AG04450 (cell line): ENCODE measurements around the gene MUC5AC. TPM values are rescaled to one million over a fixed set of nuclear protein-coding genes. Genes with fewer than 3 reads are reported as not detected.
"Not testable (repeated sequence)": the region's sequence is repeated elsewhere in the genome, so short reads cannot be mapped to it uniquely, and the experiment has no call there.

ENCODE experiments used
- CTCF ChIA-PET: fragments of 300-600, 350-600 bp; formaldehyde crosslinking; extraction: SDS; loops from one replicate; lab custom pipeline; 2022; ENCODE audit warnings: antibody characterized with exemption, inconsistent platforms; lab: Charles Lee
- POLR2A ChIA-PET: fragments of 350-600 bp; formaldehyde crosslinking; extraction: SDS; loops from one replicate; lab custom pipeline; 2021; ENCODE audit warnings: antibody characterized with exemption, inconsistent platforms; lab: Yijun Ruan, JAX
- DNase-seq: peaks from one replicate; pipeline ENCODE4 v3.0.0-alpha.2; 2011; ENCODE audit warnings: low read depth, low spot score
- H3K27ac ChIP-seq: one replicate; pipeline ENCODE4 v1.5.1; 2012; ENCODE audit warnings: low read depth, low read length, control low read depth
- H3K27me3 ChIP-seq: one replicate; pipeline ENCODE4 v1.6.0; 2012; ENCODE audit warnings: low read length; ENCODE audit not compliant: control insufficient read depth, insufficient read depth
- H3K4me3 ChIP-seq: 2 replicates; pipeline ENCODE4 v1.5.1; 2011; ENCODE audit warnings: mild to moderate bottlenecking, low read depth, low read length, control low read depth
- H3K9me3 ChIP-seq: 2 replicates; pipeline ENCODE4 v1.5.1; 2012; ENCODE audit warnings: low read length; ENCODE audit not compliant: control insufficient read depth, insufficient read depth
- CTCF ChIP-seq: IDR thresholded peaks from 2 replicates; pipeline ENCODE4 v1.5.1; 2011; ENCODE audit warnings: low read depth, low read length, control low read depth, inconsistent platforms
- polyA plus RNA-seq: library from polyadenylated mRNA; depleted of rRNA; stranded (reverse); fragments of >200 nt; gene quantifications from 2 replicates; pipeline ENCODE4 v1.2.3, GENCODE V29; 2011

MUC5AC gene
- polyA plus RNA-seq, 1 experiment: 0.01 TPM

GRCh38 chr11:1239596-1240205 lies 81.9 kb downstream of the MUC5AC start:
- H3K9me3 ChIP-seq: peaks cover 74% of the 10 kb centered on the region
- no peak overlapping the region for H3K27ac ChIP-seq
- peaks cover 2% of the 10 kb centered on the region for H3K27me3 ChIP-seq
- no peak for DNase-seq
- TF ChIP-seq CTCF: no peak
- ChIA-PET CTCF (no interaction called here), POLR2A (no interaction called here)
- H3K4me3 ChIP-seq: no peak overlapping the region

- H3K9me3 ChIP-seq: peaks cover 73% of the 10 kb centered on the region
- no peak overlapping the region for H3K27ac ChIP-seq
- CTCF ChIA-PET: no interaction called here
- H3K4me3 ChIP-seq: no peak overlapping the region
- no peak for DNase-seq
- peaks cover 2% of the 10 kb centered on the region for H3K27me3 ChIP-seq
- POLR2A ChIA-PET: interaction anchor here (0.7 kb wide), 1 partner anchor 10 kb away, joined by 3 read pairs; no protein-coding TSS in a partner anchor
- TF ChIP-seq CTCF: no peak
These were observed 83.0 kb downstream of the MUC5AC start for GRCh38 chr11:1240771-1241170.

- peaks cover 77% of the 10 kb centered on the region for H3K9me3 ChIP-seq
- H3K4me3 ChIP-seq: no peak overlapping the region
- TF ChIP-seq CTCF: no peak
- CTCF ChIA-PET: no interaction called here
- H3K27ac ChIP-seq: no peak overlapping the region
- DNase-seq: no peak
- H3K27me3 ChIP-seq: no peaks in the 10 kb centered on the region
- POLR2A ChIA-PET: interaction anchor here (0.7 kb wide), 1 partner anchor 11 kb away, joined by 3 read pairs; no protein-coding TSS in a partner anchor
These were observed 84.0 kb downstream of the MUC5AC start for GRCh38 chr11:1241706-1242105.

GRCh38 chr11:1242289-1242688 lies 84.5 kb downstream of the MUC5AC start:
- Histone ChIP-seq H3K4me3 (no peak overlapping the region), H3K9me3 (peaks cover 75% of the 10 kb centered on the region), H3K27ac (no peak overlapping the region), H3K27me3 (no peaks in the 10 kb centered on the region)
- no peak for DNase-seq
- TF ChIP-seq CTCF: no peak
- ChIA-PET CTCF (no interaction called here), POLR2A (no interaction called here)

- peaks cover 80% of the 10 kb centered on the region for H3K9me3 ChIP-seq
- POLR2A ChIA-PET: not testable (repeated sequence)
These were observed 85.0 kb downstream of the MUC5AC start for GRCh38 chr11:1242751-1243150.

GRCh38 chr11:1243521-1243920 lies 85.8 kb downstream of the MUC5AC start:
- H3K27me3 ChIP-seq, DNase-seq, H3K27ac ChIP-seq, CTCF ChIA-PET, POLR2A ChIA-PET, H3K4me3 ChIP-seq: not testable (repeated sequence)
- H3K9me3 ChIP-seq: peaks cover 79% of the 10 kb centered on the region

More at GRCh38 chr11:1242751-1243150, 85.0 kb downstream of the MUC5AC start:
- H3K27ac ChIP-seq, DNase-seq, H3K27me3 ChIP-seq, CTCF ChIA-PET, H3K4me3 ChIP-seq: not testable (repeated sequence)

GRCh38 chr11:1244557-1244956 lies 86.8 kb downstream of the MUC5AC start:
- H3K27me3 ChIP-seq, H3K4me3 ChIP-seq, CTCF ChIA-PET, DNase-seq, H3K27ac ChIP-seq, POLR2A ChIA-PET: not testable (repeated sequence)
- peaks cover 76% of the 10 kb centered on the region for H3K9me3 ChIP-seq

- CTCF ChIA-PET, H3K27ac ChIP-seq, POLR2A ChIA-PET, H3K4me3 ChIP-seq, H3K27me3 ChIP-seq, DNase-seq: not testable (repeated sequence)
- H3K9me3 ChIP-seq: peaks cover 72% of the 10 kb centered on the region
These were observed 88.0 kb downstream of the MUC5AC start for GRCh38 chr11:1245717-1246116.
